ENCODE measurements around the gene DCTD.

The DCTD gene

GRCh38 chr4:182930889-182931288 is 13.7 kb upstream of the DCTD start:
- Histone ChIP-seq H3K36me3 (ENCODE audit: control insufficient read depth, insufficient read depth, low read length) (no peaks in the 10 kb centered on the region), H3K4me3 (replicated peaks; ENCODE audit: low read depth, low read length) (no peak overlapping the region), H3K27me3 (replicated peaks; ENCODE audit: control insufficient read depth, insufficient read depth, low read length) (no peaks in the 10 kb centered on the region; the same call in 1 of the 2 replicates)
- no peak for TF ChIP-seq CTCF (IDR thresholded peaks at IDR 0.05; ENCODE audit: insufficient read depth, low read length, poor library complexity, severe bottlenecking)
- DNase-seq (ENCODE audit: extremely low read depth, insufficient read length), result no peak

DNA sequence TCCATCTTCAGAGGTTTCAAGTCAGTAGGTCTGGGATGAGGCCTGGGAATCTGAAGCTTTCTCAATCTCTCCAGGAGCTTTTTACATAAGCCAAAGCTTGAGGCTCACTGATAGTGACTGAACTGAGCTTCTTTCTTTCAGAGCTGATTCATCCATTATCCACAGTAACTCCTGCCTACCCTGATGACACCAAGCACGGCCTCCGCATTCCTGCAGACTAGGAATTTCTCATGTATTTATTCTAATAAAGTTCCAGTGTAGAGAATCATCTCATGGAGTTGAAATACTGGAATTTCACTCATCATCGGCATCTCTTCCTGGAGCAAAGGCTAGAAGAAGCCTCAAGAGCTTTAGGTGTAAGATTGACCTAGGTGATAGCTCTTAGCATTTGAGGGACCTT is 12.1 kb upstream of the DCTD start:
- DNase-seq (ENCODE audit: extremely low read depth, insufficient read length), result no peak
- Histone ChIP-seq H3K27me3 (replicated peaks; ENCODE audit: control insufficient read depth, insufficient read depth, low read length) (no peaks in the 10 kb centered on the region; the same call in 1 of the 2 replicates), H3K36me3 (ENCODE audit: control insufficient read depth, insufficient read depth, low read length) (no peaks in the 10 kb centered on the region), H3K4me3 (replicated peaks; ENCODE audit: low read depth, low read length) (no peak overlapping the region)
- no peak for TF ChIP-seq CTCF (IDR thresholded peaks at IDR 0.05; ENCODE audit: insufficient read depth, low read length, poor library complexity, severe bottlenecking)

GRCh38 chr4:182928061-182928460 is 10.9 kb upstream of the DCTD start:
- TF ChIP-seq CTCF (IDR thresholded peaks at IDR 0.05; ENCODE audit: insufficient read depth, low read length, poor library complexity, severe bottlenecking), result peak; percentile 21
- Histone ChIP-seq H3K36me3 (ENCODE audit: control insufficient read depth, insufficient read depth, low read length) (no peaks in the 10 kb centered on the region), H3K4me3 (replicated peaks; ENCODE audit: low read depth, low read length) (no peak overlapping the region), H3K27me3 (replicated peaks; ENCODE audit: control insufficient read depth, insufficient read depth, low read length) (no peaks in the 10 kb centered on the region; the same call in 1 of the 2 replicates)
- no peak for DNase-seq (ENCODE audit: extremely low read depth, insufficient read length)

- H3K4me3 ChIP-seq (replicated peaks; ENCODE audit: low read depth, low read length), result no peak overlapping the region
- no peak for DNase-seq (ENCODE audit: extremely low read depth, insufficient read length)
- TF ChIP-seq CTCF (IDR thresholded peaks at IDR 0.05; ENCODE audit: insufficient read depth, low read length, poor library complexity, severe bottlenecking), result no peak
Measured at GRCh38 chr4:182927505-182927904, 10.3 kb upstream of the DCTD start.

DNA sequence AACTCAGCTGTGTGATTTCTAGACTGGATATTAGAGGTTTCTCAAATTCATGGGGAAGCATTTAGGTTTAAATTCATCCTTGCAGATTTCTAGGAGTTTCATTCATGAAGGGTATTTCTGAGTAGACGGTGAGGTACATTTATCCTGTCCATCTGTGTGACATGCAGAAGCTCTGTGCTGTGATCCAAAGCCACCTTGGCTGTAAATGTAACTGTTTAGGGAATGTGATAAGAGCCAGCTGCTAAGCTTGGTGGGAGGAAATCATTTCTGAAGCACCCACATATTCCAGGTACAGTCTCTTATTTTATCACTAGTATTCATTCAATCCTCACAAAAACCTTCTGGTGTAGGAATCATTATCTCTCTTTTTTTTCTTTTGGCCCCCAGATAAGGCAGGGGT is 8.7 kb upstream of the DCTD start:
- no peak overlapping the region for H3K4me3 ChIP-seq (replicated peaks; ENCODE audit: low read depth, low read length)

More at GRCh38 chr4:182927505-182927904, 10.3 kb upstream of the DCTD start:
- no peaks in the 10 kb centered on the region; the same call in 1 of the 2 replicates for H3K27me3 ChIP-seq (replicated peaks; ENCODE audit: control insufficient read depth, insufficient read depth, low read length)
- no peaks in the 10 kb centered on the region for H3K36me3 ChIP-seq (ENCODE audit: control insufficient read depth, insufficient read depth, low read length)

More for the DNA sequence above, 8.7 kb upstream of the DCTD start:
- no peak for DNase-seq (ENCODE audit: extremely low read depth, insufficient read length)
- no peaks in the 10 kb centered on the region for H3K36me3 ChIP-seq (ENCODE audit: control insufficient read depth, insufficient read depth, low read length)
- no peaks in the 10 kb centered on the region; the same call in 1 of the 2 replicates for H3K27me3 ChIP-seq (replicated peaks; ENCODE audit: control insufficient read depth, insufficient read depth, low read length)
- no peak for TF ChIP-seq CTCF (IDR thresholded peaks at IDR 0.05; ENCODE audit: insufficient read depth, low read length, poor library complexity, severe bottlenecking)

Data from GM06990 (cell line).